Panc1 (cell line): Measurements from ENCODE around the gene CCL15. TPM values are rescaled to one million over a fixed set of nuclear protein-coding genes. Genes with fewer than 3 reads are reported as not detected.

ENCODE experiments used
- ATAC-seq: fragments of 200-7000 bp; cut with Tn5 transposase; 2 replicates; pipeline ENCODE4 v1.9.1; 2020; ENCODE audit warnings: mild to moderate bottlenecking, moderate library complexity
- BruUV-seq: library from RNA; stranded (reverse); fragments of 400-500 nt; replicated peaks from 2 replicates; lab custom pipeline; 2021; lab: Mats Ljungman, UMichigan
- CTCF ChIA-PET: fragments of 300-600 bp; sonication (Branson Sonifier 250); formaldehyde crosslinking; loops from one replicate; lab custom pipeline; 2022; ENCODE audit warnings: antibody characterized with exemption; lab: Charles Lee
- POLR2A ChIA-PET: fragments of 300-600 bp; sonication (Branson Sonifier 250); formaldehyde crosslinking; loops from one replicate; lab custom pipeline; 2022; ENCODE audit warnings: antibody characterized with exemption; lab: Charles Lee
- DNase-seq: peaks from one replicate; pipeline ENCODE4 v3.0.0-alpha.2; 2010; ENCODE audit warnings: low read depth, low spot score
- H3K27ac ChIP-seq: 2 replicates; pipeline ENCODE4 v1.5.1; 2011; ENCODE audit warnings: mild to moderate bottlenecking, low read length, inconsistent platforms
- H3K27me3 ChIP-seq: fragments of 200-500 bp; sonication (Bioruptor generic); 2 replicates; pipeline ENCODE4 v1.6.0; 2014; ENCODE audit warnings: low read length, inconsistent platforms; ENCODE audit not compliant: control insufficient read depth, insufficient read depth
- H3K36me3 ChIP-seq: fragments of 200-500 bp; sonication (Bioruptor generic); 2 replicates; pipeline ENCODE4 v1.5.1; 2014; ENCODE audit warnings: inconsistent platforms, mild to moderate bottlenecking, low read length, moderate library complexity; ENCODE audit not compliant: control insufficient read depth, insufficient read depth
- H3K4me1 ChIP-seq: 2 replicates; pipeline ENCODE4 v1.5.1; 2011; ENCODE audit warnings: inconsistent platforms, mild to moderate bottlenecking, low read length, moderate library complexity; ENCODE audit not compliant: control insufficient read depth, insufficient read depth
- H3K4me3 ChIP-seq, 2 experiments: 2 replicates each; pipeline ENCODE4 v1.5.1; 2011 to 2012; ENCODE audit warnings: low read depth in 2 of 2, low read length in 2 of 2, mild to moderate bottlenecking in 2 of 2, inconsistent platforms in 1 of 2, moderate library complexity in 1 of 2
- H3K9me3 ChIP-seq: fragments of 200-500 bp; sonication (Bioruptor generic); 2 replicates; pipeline ENCODE4 v1.5.1; 2014; ENCODE audit warnings: low read depth, mild to moderate bottlenecking, inconsistent platforms, low read length, moderate library complexity; ENCODE audit not compliant: control insufficient read depth, insufficient read depth
- CTCF ChIP-seq: fragments of 450-650 bp; IDR thresholded peaks from 2 replicates; pipeline ENCODE4 v1.5.1; 2017; ENCODE audit warnings: mild to moderate bottlenecking
- POLR2AphosphoS5 ChIP-seq: IDR thresholded peaks from 2 replicates; pipeline ENCODE4 v1.6.1; 2012; ENCODE audit warnings: mild to moderate bottlenecking, low read depth, low read length, moderate library complexity
- REST ChIP-seq, 2 experiments: IDR thresholded peaks; 2 replicates each; pipeline ENCODE4 v1.6.1; 2011 to 2012; ENCODE audit warnings: low read depth in 2 of 2, control low read depth in 1 of 2, low read length in 1 of 2, mild to moderate bottlenecking in 1 of 2, moderate library complexity in 1 of 2; ENCODE audit not compliant: insufficient read depth in 1 of 2
- SIN3A ChIP-seq: IDR thresholded peaks from 2 replicates; pipeline ENCODE4 v1.6.1; 2012; ENCODE audit warnings: low read depth, mild to moderate bottlenecking, low read length, moderate library complexity, borderline replicate concordance; ENCODE audit not compliant: insufficient read depth
- TCF7L2 ChIP-seq: IDR thresholded peaks from 2 replicates; pipeline ENCODE4 v1.6.1; 2011; ENCODE audit warnings: mild to moderate bottlenecking, low read depth, low read length, inconsistent platforms
- in situ Hi-C: cut with HindIII; loops from 2 replicates; pipeline ENCODE4 v1.10.0; 2016; ENCODE audit warnings: low sequenced_read_pairs, low pct_unique_long_range_greater_than_20kb
- intact Hi-C: fragments of 100-400 bp; cut with micrococcal nuclease; formaldehyde crosslinking; loops from one replicate; pipeline ENCODE4 v1.10.0; 2022; ENCODE audit not compliant: unreplicated experiment
- total RNA-seq: library from RNA; stranded (reverse); gene quantifications from one replicate; pipeline ENCODE4 v1.2.1, GENCODE V29; 2021; ENCODE audit not compliant: unreplicated experiment

The CCL15 gene
- total RNA-seq, 1 experiment from 2014 or later: not detected

- POLR2A ChIA-PET: no interaction called here
- Histone ChIP-seq H3K36me3 (no peaks in the 10 kb centered on the region), H3K9me3 (no peaks in the 10 kb centered on the region), H3K27me3 (no peaks in the 10 kb centered on the region), H3K27ac (no peak overlapping the region), H3K4me1 (peaks cover 5% of the 10 kb centered on the region; the same call in 1 of the 2 replicates), H3K4me3 (no peak overlapping the region)
- TF ChIP-seq REST (IDR thresholded peaks at IDR 0.05; ENCODE audit: insufficient read depth in 1 of 2, low read depth in 2 of 2, low read length in 1 of 2): no peak
- TF ChIP-seq POLR2AphosphoS5: no peak
- no peak for TF ChIP-seq CTCF
- no peak for TF ChIP-seq TCF7L2
- TF ChIP-seq SIN3A: no peak
- in situ Hi-C loops (no loop called here), intact Hi-C loops (no loop called here)
- ATAC-seq (no peak), DNase-seq (no peak)
- CTCF ChIA-PET: no interaction called here
- no TSS peak for BruUV-seq
Measured at GRCh38 chr17:35972535-35972934, 28.8 kb downstream of the CCL15 start.

- TF ChIP-seq TCF7L2 (no peak), SIN3A (no peak), REST (IDR thresholded peaks at IDR 0.05; ENCODE audit: insufficient read depth in 1 of 2, low read depth in 2 of 2, low read length in 1 of 2) (no peak), POLR2AphosphoS5 (no peak), CTCF (no peak)
- no peaks in the 10 kb centered on the region for H3K9me3 ChIP-seq
- no peak overlapping the region for H3K4me3 ChIP-seq
- H3K27me3 ChIP-seq: no peaks in the 10 kb centered on the region
- intact Hi-C loops (no loop called here), in situ Hi-C loops (no loop called here)
- no TSS peak for BruUV-seq
- H3K36me3 ChIP-seq: no peaks in the 10 kb centered on the region
- DNase-seq (no peak), ATAC-seq (no peak)
- no peak overlapping the region for H3K27ac ChIP-seq
- ChIA-PET CTCF (no interaction called here), POLR2A (no interaction called here)
- peaks cover 5% of the 10 kb centered on the region; the same call in 1 of the 2 replicates for H3K4me1 ChIP-seq
Measured at GRCh38 chr17:35972066-35972465, 29.3 kb downstream of the CCL15 start.
